ENCODE measurements around the gene TNS3. TPM values are rescaled to one million over a fixed set of nuclear protein-coding genes. Genes with fewer than 3 reads are reported as not detected.

The TNS3 gene
- total RNA-seq = under 1 TPM; 0.12 to 0.19 TPM

GRCh38 chr7:47581804-47582763 lies at the start of gene TNS3:
TSS of gene TNS3 (minus strand) at chr7:47582111. CDS start at chr7:47439636, 142,475 bp downstream.
- H3K27me3 Mint-ChIP-seq (ENCODE audit: low read depth) = peaks cover 38% of the 10 kb centered on the region
- CTCF ChIA-PET = no interaction called here
- no peaks in the 10 kb centered on the region for H3K36me3 Mint-ChIP-seq (ENCODE audit: low read depth)
- peaks cover 4% of the 10 kb centered on the region for H3K4me1 Mint-ChIP-seq (ENCODE audit: low read depth)
- no peak within 1 kb of the TSS for H3K27ac Mint-ChIP-seq
- no peak for DNase-seq
- intact Hi-C loops (cut with micrococcal nuclease) = no loop called here
- H3K4me3 Mint-ChIP-seq = no peak within 1 kb of the TSS
- no peaks in the 10 kb centered on the region for H3K9me3 Mint-ChIP-seq

GRCh38 chr7:47631711-47632110 lies 49.8 kb upstream of the TNS3 start:
- intact Hi-C loops (cut with micrococcal nuclease) = no loop called here
- H3K4me3 Mint-ChIP-seq = no peak overlapping the region
- DNase-seq = no peak
- H3K27me3 Mint-ChIP-seq (ENCODE audit: low read depth) = no peaks in the 10 kb centered on the region
- H3K36me3 Mint-ChIP-seq (ENCODE audit: low read depth) = no peaks in the 10 kb centered on the region
- CTCF ChIA-PET = no interaction called here
- H3K27ac Mint-ChIP-seq = no peak overlapping the region
- no peaks in the 10 kb centered on the region for H3K4me1 Mint-ChIP-seq (ENCODE audit: low read depth)
- H3K9me3 Mint-ChIP-seq = no peaks in the 10 kb centered on the region

- Mint-ChIP-seq H3K27ac (no peak overlapping the region), H3K27me3 (ENCODE audit: low read depth) (no peaks in the 10 kb centered on the region), H3K4me3 (no peak overlapping the region), H3K9me3 (no peaks in the 10 kb centered on the region), H3K4me1 (ENCODE audit: low read depth) (no peaks in the 10 kb centered on the region), H3K36me3 (ENCODE audit: low read depth) (no peaks in the 10 kb centered on the region)
- CTCF ChIA-PET = no interaction called here
- no peak for DNase-seq
- intact Hi-C loops (cut with micrococcal nuclease) = no loop called here
Observed at GRCh38 chr7:47627580-47628283, 45.8 kb upstream of the TNS3 start.

DNA sequence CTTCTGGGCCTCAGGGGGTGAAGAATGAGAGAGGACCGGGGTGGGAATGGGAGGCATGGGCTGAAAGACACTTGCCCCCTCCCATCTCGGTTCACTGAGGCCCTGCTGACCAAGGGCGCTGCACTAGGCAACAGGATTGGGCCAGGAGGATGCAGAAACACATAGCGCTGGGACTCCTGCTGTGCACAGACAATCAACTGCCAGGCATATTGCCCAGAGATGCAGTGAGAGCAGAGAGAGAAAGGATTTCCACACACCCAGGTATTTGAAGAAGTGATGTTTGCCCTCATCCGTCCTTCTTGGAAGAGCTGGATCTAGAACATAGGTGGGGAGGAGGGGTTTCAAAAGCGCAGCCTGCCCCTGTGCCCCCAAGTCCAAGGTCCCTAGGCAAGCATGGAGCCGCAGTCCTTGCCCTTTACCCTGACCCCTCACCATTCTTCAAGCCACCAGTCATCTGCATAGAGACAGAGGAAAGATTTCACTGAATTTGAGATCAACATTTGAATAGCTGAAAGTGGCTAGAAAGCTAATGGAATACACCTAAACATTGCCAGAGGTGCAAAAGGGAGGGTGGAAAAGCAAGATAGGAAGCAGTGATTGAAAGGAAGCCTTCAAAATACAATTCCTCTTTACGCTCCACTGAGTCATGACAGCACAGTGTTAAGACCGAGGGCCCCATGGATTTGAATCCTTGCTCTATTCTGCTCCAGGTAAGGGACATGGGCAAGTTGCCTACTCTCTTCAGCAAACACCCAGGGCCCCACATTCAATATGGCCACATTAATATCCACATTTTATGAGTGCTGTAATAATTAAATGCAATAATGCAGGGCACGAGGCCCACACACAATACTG lies 44.2 kb upstream of the TNS3 start:
- no peaks in the 10 kb centered on the region for H3K9me3 Mint-ChIP-seq
- intact Hi-C loops (cut with micrococcal nuclease) = no loop called here
- H3K4me1 Mint-ChIP-seq (ENCODE audit: low read depth) = no peaks in the 10 kb centered on the region
- no peaks in the 10 kb centered on the region for H3K27me3 Mint-ChIP-seq (ENCODE audit: low read depth)
- CTCF ChIA-PET = no interaction called here
- H3K27ac Mint-ChIP-seq = no peak overlapping the region
- no peak overlapping the region for H3K4me3 Mint-ChIP-seq
- DNase-seq = no peak
- no peaks in the 10 kb centered on the region for H3K36me3 Mint-ChIP-seq (ENCODE audit: low read depth)

- intact Hi-C loops (cut with micrococcal nuclease) = no loop called here
- CTCF ChIA-PET = interaction anchor here (0.6 kb wide), 1 partner anchor 145 kb away, joined by 3 read pairs; no protein-coding TSS in a partner anchor
- Mint-ChIP-seq H3K27me3 (ENCODE audit: low read depth) (no peaks in the 10 kb centered on the region), H3K27ac (no peak overlapping the region), H3K9me3 (no peaks in the 10 kb centered on the region), H3K4me1 (ENCODE audit: low read depth) (no peaks in the 10 kb centered on the region), H3K36me3 (ENCODE audit: low read depth) (no peaks in the 10 kb centered on the region), H3K4me3 (no peak overlapping the region)
- no peak for DNase-seq
Observed at GRCh38 chr7:47624689-47625088, 42.8 kb upstream of the TNS3 start.

- intact Hi-C loops (cut with micrococcal nuclease) = no loop called here
Observed at GRCh38 chr7:47622946-47623640, 41.2 kb upstream of the TNS3 start.

GRCh38 chr7:47622586-47622945 lies 40.7 kb upstream of the TNS3 start:
- CTCF ChIA-PET = no interaction called here
- H3K9me3 Mint-ChIP-seq = no peaks in the 10 kb centered on the region
- H3K36me3 Mint-ChIP-seq (ENCODE audit: low read depth) = no peaks in the 10 kb centered on the region
- no peaks in the 10 kb centered on the region for H3K27me3 Mint-ChIP-seq (ENCODE audit: low read depth)
- intact Hi-C loops (cut with micrococcal nuclease) = no loop called here
- no peak overlapping the region for H3K4me3 Mint-ChIP-seq
- no peak for DNase-seq
- no peaks in the 10 kb centered on the region for H3K4me1 Mint-ChIP-seq (ENCODE audit: low read depth)
- H3K27ac Mint-ChIP-seq = no peak overlapping the region

More at GRCh38 chr7:47622946-47623640, 41.2 kb upstream of the TNS3 start:
- H3K27me3 Mint-ChIP-seq (ENCODE audit: low read depth) = no peaks in the 10 kb centered on the region
- CTCF ChIA-PET = no interaction called here
- H3K4me1 Mint-ChIP-seq (ENCODE audit: low read depth) = no peaks in the 10 kb centered on the region
- H3K4me3 Mint-ChIP-seq = no peak overlapping the region
- no peaks in the 10 kb centered on the region for H3K36me3 Mint-ChIP-seq (ENCODE audit: low read depth)
- no peak for DNase-seq
- no peaks in the 10 kb centered on the region for H3K9me3 Mint-ChIP-seq
- H3K27ac Mint-ChIP-seq = no peak overlapping the region

DNA sequence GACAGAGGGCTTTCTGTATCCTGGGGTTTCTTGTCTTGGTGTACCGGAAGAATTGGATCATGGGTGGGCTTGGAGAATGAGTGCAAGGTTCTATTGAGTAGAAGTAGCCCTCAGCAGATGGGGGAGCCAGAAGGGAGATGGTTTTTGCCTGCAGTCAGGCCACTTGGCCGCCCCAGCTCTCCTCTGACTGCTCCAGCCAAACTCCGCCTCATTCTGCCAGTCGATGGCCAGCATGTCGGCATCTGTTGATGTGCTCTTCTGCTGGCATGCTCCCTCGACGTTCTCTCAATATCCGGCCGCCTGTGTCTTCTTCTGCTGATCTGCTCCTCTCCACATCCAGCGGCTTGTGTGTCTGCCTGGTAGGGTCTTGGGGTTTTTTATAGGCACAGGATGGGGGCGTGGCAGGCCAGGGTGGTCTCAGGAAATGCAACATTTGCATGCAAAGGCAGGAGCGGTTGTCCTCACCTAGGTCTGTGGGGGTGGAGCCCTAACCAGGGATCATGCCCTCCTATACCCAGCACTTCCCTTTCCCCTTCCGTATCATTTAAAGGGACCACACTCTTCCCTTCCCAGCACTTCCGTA lies 40.2 kb upstream of the TNS3 start:
- no peaks in the 10 kb centered on the region for H3K27me3 Mint-ChIP-seq (ENCODE audit: low read depth)
- intact Hi-C loops (cut with micrococcal nuclease) = no loop called here

GRCh38 chr7:47621347-47621746 lies 39.4 kb upstream of the TNS3 start:
- CTCF ChIA-PET = no interaction called here
- H3K27ac Mint-ChIP-seq = no peak overlapping the region
- no peaks in the 10 kb centered on the region for H3K27me3 Mint-ChIP-seq (ENCODE audit: low read depth)
- no peaks in the 10 kb centered on the region for H3K36me3 Mint-ChIP-seq (ENCODE audit: low read depth)
- H3K4me1 Mint-ChIP-seq (ENCODE audit: low read depth) = no peaks in the 10 kb centered on the region
- H3K4me3 Mint-ChIP-seq = no peak overlapping the region
- H3K9me3 Mint-ChIP-seq = no peaks in the 10 kb centered on the region
- intact Hi-C loops (cut with micrococcal nuclease) = no loop called here
- no peak for DNase-seq

More for the DNA sequence above, 40.2 kb upstream of the TNS3 start:
- Mint-ChIP-seq H3K4me1 (ENCODE audit: low read depth) (no peaks in the 10 kb centered on the region), H3K27ac (no peak overlapping the region), H3K4me3 (no peak overlapping the region), H3K36me3 (ENCODE audit: low read depth) (no peaks in the 10 kb centered on the region), H3K9me3 (no peaks in the 10 kb centered on the region)
- no peak for DNase-seq
- CTCF ChIA-PET = no interaction called here

GRCh38 chr7:47619806-47620205 lies 37.9 kb upstream of the TNS3 start:
- intact Hi-C loops (cut with micrococcal nuclease) = no loop called here

DNA sequence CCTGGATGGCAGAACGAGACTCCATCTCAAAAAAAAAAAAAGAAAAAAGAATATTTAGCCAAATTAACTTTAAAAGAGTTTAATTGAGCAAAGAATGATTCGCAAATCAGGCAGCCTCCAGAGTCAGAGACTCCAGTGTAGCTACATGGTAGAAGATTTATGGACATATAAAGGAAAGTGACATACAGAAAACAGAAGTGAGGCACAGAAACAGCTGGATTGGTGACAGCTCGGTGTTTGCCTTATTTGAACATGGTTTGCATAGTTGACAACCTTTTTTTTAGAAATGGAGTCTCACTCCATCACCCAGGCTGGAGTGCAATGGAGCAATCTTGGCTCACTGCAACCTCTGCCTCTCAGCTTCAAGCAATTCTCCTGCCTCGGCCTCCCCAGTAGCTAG lies 35.2 kb upstream of the TNS3 start:
- Mint-ChIP-seq H3K9me3 (no peaks in the 10 kb centered on the region), H3K27me3 (ENCODE audit: low read depth) (no peaks in the 10 kb centered on the region)
- intact Hi-C loops (cut with micrococcal nuclease) = no loop called here

More at GRCh38 chr7:47619806-47620205, 37.9 kb upstream of the TNS3 start:
- Mint-ChIP-seq H3K4me1 (ENCODE audit: low read depth) (no peaks in the 10 kb centered on the region), H3K36me3 (ENCODE audit: low read depth) (no peaks in the 10 kb centered on the region), H3K27ac (no peak overlapping the region), H3K27me3 (ENCODE audit: low read depth) (no peaks in the 10 kb centered on the region), H3K9me3 (no peaks in the 10 kb centered on the region), H3K4me3 (no peak overlapping the region)
- CTCF ChIA-PET = no interaction called here
- DNase-seq = no peak

More for the DNA sequence above, 35.2 kb upstream of the TNS3 start:
- CTCF ChIA-PET = no interaction called here
- Mint-ChIP-seq H3K36me3 (ENCODE audit: low read depth) (no peaks in the 10 kb centered on the region), H3K4me1 (ENCODE audit: low read depth) (no peaks in the 10 kb centered on the region), H3K4me3 (no peak overlapping the region), H3K27ac (no peak overlapping the region)
- DNase-seq = no peak
